Esophagus muscularis mucosa (tissue), 4 donors: ENCODE data around the gene TPR. TPM values are rescaled to one million over a fixed set of nuclear protein-coding genes. Genes with fewer than 3 reads are reported as not detected.

Source experiments
- DNase-seq: peaks from one replicate; pipeline ENCODE4 v3.0.0-alpha.2; 2017; ENCODE audit errors: extremely low spot score
- H3K27ac ChIP-seq, 4 donors: fragments of 200-600 bp; sonication (generic); replicated peaks in 1 of 4; 1 replicate in 3 of 4; 2 replicates in 1 of 4; pipeline ENCODE4 v1.5.1; 2016 to 2019; ENCODE audit warnings: mild to moderate bottlenecking in 1 of 4
- H3K27me3 ChIP-seq, 4 donors: fragments of 200-600 bp; sonication (generic); one replicate each; pipeline versions ENCODE4 v1.5.1 to v1.6.0; 2016 to 2019
- H3K36me3 ChIP-seq, 4 donors: fragments of 200-600 bp; sonication (generic); one replicate each; pipeline ENCODE4 v1.5.1; 2016 to 2019
- H3K4me1 ChIP-seq, 4 donors: fragments of 200-600 bp; sonication (generic); one replicate each; pipeline ENCODE4 v1.5.1; 2016 to 2019
- H3K4me3 ChIP-seq, 4 donors: fragments of 200-600 bp; sonication (generic); 1 replicate in 2 of 4; 2 replicates in 2 of 4; pipeline ENCODE4 v1.5.1; 2016 to 2019; ENCODE audit warnings: mild to moderate bottlenecking in 4 of 4, moderate library complexity in 1 of 4
- H3K9me3 ChIP-seq, 4 donors: fragments of 200-600 bp; sonication (generic); 1 replicate in 3 of 4; 2 replicates in 1 of 4; pipeline ENCODE4 v1.5.1; 2016 to 2019
- EP300 ChIP-seq: sonication (generic); formaldehyde crosslinking; IDR thresholded peaks from one replicate; pipeline ENCODE4 v1.6.1; 2017; ENCODE audit warnings: antibody characterized with exemption
- POLR2A ChIP-seq: fragments of 450-650 bp; IDR thresholded peaks from one replicate; pipeline ENCODE4 v1.6.1; 2017; ENCODE audit warnings: antibody characterized with exemption, moderate library complexity, mild to moderate bottlenecking, low read depth
- POLR2AphosphoS5 ChIP-seq, 2 donors: sonication (generic); formaldehyde crosslinking; IDR thresholded peaks; one replicate each; pipeline ENCODE4 v1.6.1; 2017; ENCODE audit warnings: antibody characterized with exemption in 2 of 2
- WGBS: methylation state at CpG from one replicate; pipeline ENCODE4 v1.1.5; 2018; 5-methylcytosine and 5-hydroxymethylcytosine counted together
- intact Hi-C: fragments of 100-400 bp; cut with DNase I; formaldehyde crosslinking; loops from one replicate; pipeline ENCODE4 v1.15.1; 2023
- total RNA-seq, 4 donors: library from RNA; depleted of rRNA; stranded (reverse); fragments of >200 nt; gene quantifications; one replicate each; pipeline versions ENCODE4 v1.1.0 to v1.2.1, GENCODE V29; 2016
- TF ChIP-seq, protein P1 (sequence below), 3 experiments: fragments of 200-600 bp in 2 of 3; fragments of 450-650 bp in 1 of 3; sonication (generic) in 2 of 3; IDR thresholded peaks; one replicate each; pipeline ENCODE4 v1.5.1; 2017 to 2019; ENCODE audit warnings: antibody characterized with exemption in 3 of 3, mild to moderate bottlenecking in 2 of 3, moderate library complexity in 1 of 3

The TPR gene
- total RNA-seq: 10 to 100 TPM; 61.6 to 78.3 (median 72.8) TPM

DNA sequence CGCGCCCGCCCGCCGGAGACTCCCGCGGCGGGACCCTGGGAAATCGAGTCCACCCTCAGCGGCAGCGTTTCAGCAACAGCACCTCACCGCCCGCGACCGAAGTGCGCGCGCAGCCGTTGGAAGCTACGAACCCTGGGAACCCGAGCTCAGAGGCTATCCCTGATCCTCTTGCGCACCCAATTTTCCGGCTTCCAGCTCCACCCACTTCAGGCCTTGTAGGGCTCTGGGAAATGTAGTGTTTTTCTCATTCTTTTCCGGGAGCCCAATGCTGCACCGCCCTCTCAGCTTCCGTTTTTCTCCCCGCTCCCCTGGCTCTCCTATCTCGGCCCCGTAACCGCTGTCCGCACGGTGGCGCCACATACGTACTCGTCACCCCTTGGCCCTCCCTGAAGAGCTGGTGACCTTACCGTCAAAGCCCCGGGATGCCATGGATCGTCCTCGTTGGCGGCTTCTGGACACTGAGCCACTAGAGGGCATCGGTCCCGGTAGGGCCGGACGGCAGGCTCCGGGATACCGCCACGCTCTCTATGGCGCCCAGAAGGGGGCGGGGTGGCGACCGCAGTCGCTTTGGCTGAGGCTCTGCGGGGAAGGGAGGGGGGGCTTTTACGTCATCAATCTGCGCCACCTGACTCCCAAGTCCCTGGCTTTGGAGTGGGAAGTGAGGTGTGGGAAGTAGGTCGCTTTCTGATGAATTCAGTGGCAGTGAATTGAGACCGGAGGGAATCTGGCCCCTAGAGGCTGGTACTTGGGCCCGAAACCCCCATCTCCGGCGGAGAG lies at the start of gene TPR, which contains the start of gene ODR4:
TSS of gene TPR (minus strand) at position 102 of the 777 bp plus-strand sequence. CDS start 225 bp downstream, outside the sequence.
TSS of gene ODR4 (plus strand) at position 687 of the 777 bp plus-strand sequence. CDS start 3,948 bp downstream, outside the sequence.
- WGBS: 2% methylated on average over 18 of the region's 60 CpGs
- Histone ChIP-seq H3K4me3 (peak within 1 kb of the TSS; percentile 68 to 90 (median 78)), H3K27ac (peak within 1 kb of the TSS; percentile 95 to 98 (median 96)), H3K4me1 (peaks cover 25 to 43% (median 40%) of the 10 kb centered on the region in 4 donors), H3K36me3 (peaks cover 0 to 34% (median 21%) of the 10 kb centered on the region in 4 donors), H3K27me3 (no peaks in the 10 kb centered on the region), H3K9me3 (no peaks in the 10 kb centered on the region)
- intact Hi-C loops: no loop called here
- DNase-seq: peak; percentile 99
- TF ChIP-seq, protein P1, sequence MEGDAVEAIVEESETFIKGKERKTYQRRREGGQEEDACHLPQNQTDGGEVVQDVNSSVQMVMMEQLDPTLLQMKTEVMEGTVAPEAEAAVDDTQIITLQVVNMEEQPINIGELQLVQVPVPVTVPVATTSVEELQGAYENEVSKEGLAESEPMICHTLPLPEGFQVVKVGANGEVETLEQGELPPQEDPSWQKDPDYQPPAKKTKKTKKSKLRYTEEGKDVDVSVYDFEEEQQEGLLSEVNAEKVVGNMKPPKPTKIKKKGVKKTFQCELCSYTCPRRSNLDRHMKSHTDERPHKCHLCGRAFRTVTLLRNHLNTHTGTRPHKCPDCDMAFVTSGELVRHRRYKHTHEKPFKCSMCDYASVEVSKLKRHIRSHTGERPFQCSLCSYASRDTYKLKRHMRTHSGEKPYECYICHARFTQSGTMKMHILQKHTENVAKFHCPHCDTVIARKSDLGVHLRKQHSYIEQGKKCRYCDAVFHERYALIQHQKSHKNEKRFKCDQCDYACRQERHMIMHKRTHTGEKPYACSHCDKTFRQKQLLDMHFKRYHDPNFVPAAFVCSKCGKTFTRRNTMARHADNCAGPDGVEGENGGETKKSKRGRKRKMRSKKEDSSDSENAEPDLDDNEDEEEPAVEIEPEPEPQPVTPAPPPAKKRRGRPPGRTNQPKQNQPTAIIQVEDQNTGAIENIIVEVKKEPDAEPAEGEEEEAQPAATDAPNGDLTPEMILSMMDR (IDR thresholded peaks at IDR 0.05): peak; percentile 83 to 90 (median 85)
- TF ChIP-seq POLR2A: peak; percentile 35
- TF ChIP-seq EP300: no peak
- TF ChIP-seq POLR2AphosphoS5 (IDR thresholded peaks at IDR 0.05): peak; percentile 91 to 95

DNA sequence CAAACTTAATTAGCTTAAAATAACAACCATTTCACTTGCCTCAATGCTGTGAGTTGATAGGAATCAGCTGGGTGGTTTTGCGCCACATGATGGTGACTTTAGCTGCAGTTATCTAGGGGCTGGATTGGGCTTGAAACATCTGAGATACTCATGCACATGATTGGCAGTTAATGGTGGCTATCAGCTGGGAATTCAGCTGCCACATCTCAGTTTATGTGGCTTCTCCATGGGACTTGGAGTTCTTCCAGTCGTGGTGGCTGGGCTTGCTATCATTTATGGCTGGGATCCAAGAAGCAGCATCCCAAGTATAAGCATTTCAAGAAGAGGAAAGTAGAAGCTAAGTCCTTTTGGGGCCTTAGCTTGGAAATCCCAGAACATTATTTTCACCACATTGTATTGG lies 49.5 kb upstream of the TPR start:
- Histone ChIP-seq H3K27me3 (no peaks in the 10 kb centered on the region), H3K9me3 (no peaks in the 10 kb centered on the region), H3K36me3 (peaks cover 0 to 27% (median 3%) of the 10 kb centered on the region in 4 donors), H3K4me3 (no peak overlapping the region), H3K27ac (no peak overlapping the region), H3K4me1 (no peaks in the 10 kb centered on the region)
- TF ChIP-seq POLR2AphosphoS5 (IDR thresholded peaks at IDR 0.05) (no peak), POLR2A (no peak), EP300 (no peak)
- TF ChIP-seq, protein P1 (IDR thresholded peaks at IDR 0.05): no peak
- intact Hi-C loops: no loop called here
- WGBS: 57% methylated on average over 2 of the region's 2 CpGs
- no peak for DNase-seq

DNA sequence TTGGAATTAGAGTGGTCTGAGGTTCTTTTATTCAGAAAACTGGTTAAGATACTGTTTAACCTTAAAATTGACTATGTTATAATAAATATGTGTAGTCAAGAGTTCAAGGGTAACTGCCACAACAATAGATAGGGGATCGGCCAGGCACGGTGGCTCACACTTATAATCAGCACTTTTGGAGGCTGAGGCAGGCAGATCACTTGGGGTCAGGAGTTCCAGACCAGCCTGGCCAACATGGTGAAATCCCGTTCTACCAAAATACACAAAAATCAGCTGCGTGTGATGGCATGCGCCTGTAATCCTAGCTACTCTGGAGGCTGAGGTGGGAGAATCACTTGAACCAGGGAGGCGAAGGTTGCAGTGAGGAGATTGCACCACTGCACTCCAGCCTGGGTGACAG lies 46.4 kb upstream of the TPR start:
- no peak for DNase-seq
- Histone ChIP-seq H3K27ac (no peak overlapping the region), H3K27me3 (no peaks in the 10 kb centered on the region), H3K9me3 (no peaks in the 10 kb centered on the region), H3K4me1 (peaks cover 0 to 5% (median 0%) of the 10 kb centered on the region in 4 donors), H3K36me3 (peaks cover 7 to 46% (median 11%) of the 10 kb centered on the region in 4 donors), H3K4me3 (no peak overlapping the region)
- TF ChIP-seq EP300: no peak
- TF ChIP-seq POLR2AphosphoS5 (IDR thresholded peaks at IDR 0.05): no peak
- TF ChIP-seq, protein P1 (IDR thresholded peaks at IDR 0.05): no peak
- TF ChIP-seq POLR2A: no peak
- intact Hi-C loops: no loop called here
- 85% methylated on average over 6 of the region's 6 CpGs for WGBS

DNA sequence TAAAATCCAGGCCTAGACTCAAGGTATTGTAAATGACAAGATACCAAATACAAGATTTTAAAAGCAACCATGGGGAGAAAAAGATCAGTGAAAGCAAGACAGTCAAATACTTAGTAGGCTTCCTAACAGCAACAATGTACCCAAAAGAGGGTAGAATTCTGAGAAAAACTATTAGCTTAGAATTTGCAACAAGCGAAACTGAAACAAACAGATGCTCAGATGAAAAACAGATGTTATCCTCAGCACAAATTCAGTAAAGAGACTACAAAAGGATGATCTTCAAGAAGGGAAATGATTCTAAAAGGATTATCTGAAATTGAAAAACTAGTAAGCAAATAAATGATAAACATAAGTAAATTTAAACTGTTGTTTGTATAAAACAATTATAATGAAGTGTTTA lies 45.9 kb upstream of the TPR start:
- no peak overlapping the region for H3K27ac ChIP-seq
- no peaks in the 10 kb centered on the region for H3K27me3 ChIP-seq
- DNase-seq: no peak
- H3K36me3 ChIP-seq: peaks cover 7 to 42% (median 11%) of the 10 kb centered on the region in 4 donors
- H3K4me3 ChIP-seq: no peak overlapping the region
- peaks cover 0 to 5% (median 0%) of the 10 kb centered on the region in 4 donors for H3K4me1 ChIP-seq
- intact Hi-C loops: no loop called here
- TF ChIP-seq POLR2A (no peak), EP300 (no peak), POLR2AphosphoS5 (IDR thresholded peaks at IDR 0.05) (no peak)
- TF ChIP-seq, protein P1 (IDR thresholded peaks at IDR 0.05): no peak
- no peaks in the 10 kb centered on the region for H3K9me3 ChIP-seq
- WGBS: 76% methylated on average over 1 of the region's 1 CpG
